Fibroblast of skin of left biceps (primary cell): ENCODE data around the gene TRABD2B.

Experiments used
- DNase-seq, 2 experiments: peaks; one replicate each; pipeline ENCODE4 v3.0.0-alpha.2; 2013; ENCODE audit warnings: low read depth in 2 of 2

The TRABD2B gene

DNA sequence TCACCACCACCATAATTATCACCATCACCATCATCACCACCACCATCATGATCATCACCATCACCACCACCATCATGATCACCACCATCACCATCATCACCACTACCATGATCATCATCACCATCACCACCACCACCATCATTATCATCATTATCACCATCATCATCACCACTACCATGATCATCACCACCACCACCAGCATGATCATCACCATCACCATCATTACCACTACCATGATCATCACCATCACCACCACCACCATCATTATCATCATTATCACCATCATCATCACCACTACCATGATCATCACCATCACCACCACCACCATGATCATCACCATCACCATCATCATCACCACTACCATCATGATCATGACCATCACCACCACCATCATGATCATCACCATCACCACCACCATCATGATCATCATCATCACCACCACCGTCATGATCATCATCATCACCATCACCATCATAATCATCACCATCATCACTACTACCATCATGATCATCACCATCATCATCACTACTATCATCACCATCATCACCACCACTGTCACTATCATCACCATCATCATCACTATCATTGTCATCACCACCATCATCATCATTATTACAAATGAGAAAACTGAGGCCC lies 60.2 kb downstream of the TRABD2B start:
- no peak for DNase-seq

DNA sequence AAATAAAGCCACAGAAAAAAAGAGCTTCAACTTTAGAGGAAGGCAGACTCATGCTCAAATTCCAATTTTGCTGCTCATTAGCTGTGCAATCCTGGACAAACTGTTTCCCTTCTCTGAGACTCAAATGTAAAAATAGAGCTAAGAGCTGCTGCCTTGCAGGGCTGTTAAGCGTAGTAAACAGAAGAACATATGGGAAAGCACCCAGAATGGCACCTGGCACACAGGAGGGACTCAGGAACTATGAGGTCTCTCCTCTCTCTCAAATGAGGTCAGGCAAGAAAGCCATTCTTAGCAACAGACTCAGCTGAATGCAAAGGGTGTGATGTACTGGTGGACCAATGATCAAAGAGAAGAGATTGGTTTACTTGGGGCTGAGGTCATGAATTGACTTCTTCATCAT lies 61.3 kb downstream of the TRABD2B start:
- no peak for DNase-seq

DNA sequence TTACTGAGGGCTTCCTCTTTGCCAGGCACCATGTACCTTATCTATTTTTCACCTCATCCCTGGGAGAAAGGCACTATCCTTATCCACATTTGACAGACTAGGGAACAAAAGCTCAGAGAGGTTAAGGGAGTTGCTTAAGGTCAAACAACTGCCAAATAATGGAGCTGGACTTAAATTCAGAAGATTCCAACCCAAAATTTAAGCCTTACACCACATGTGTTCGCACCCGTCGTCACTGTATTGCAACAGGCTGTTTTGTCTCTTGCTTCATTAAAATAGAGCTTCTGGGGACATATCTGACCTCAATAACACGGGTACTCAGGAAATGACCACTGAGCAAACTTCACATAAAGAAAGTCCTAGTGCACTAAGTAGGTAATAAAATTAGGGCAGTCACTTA lies 62.0 kb downstream of the TRABD2B start:
- DNase-seq, result no peak

DNA sequence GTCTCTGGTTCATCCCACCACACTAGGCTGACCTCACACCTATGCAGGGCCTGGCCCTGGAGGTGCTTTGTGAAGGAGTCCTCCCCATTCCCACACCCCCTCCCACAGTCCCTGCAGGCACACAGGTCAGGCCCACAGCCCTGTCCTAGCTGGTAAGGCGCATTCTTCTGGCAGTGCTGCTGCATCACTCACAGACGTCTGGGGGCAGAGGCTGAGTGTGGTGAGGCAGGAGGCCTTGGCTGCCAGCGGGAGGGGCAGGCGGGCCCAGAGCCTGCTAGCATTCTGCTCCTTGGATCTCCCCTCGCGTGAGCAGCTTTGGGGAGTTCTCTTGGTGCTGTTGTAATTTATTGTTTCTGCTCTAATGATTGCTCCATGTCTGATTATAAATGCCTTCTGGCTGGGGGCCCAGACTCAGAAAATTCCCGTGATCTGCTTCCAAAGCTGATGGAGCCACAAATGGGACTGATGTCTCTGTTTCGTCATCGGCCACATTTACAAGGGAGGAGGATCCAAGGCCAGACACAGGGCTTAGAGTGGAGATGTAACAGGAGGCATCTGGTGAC lies 62.9 kb downstream of the TRABD2B start:
- DNase-seq, result peak; percentile 85 to 87

DNA sequence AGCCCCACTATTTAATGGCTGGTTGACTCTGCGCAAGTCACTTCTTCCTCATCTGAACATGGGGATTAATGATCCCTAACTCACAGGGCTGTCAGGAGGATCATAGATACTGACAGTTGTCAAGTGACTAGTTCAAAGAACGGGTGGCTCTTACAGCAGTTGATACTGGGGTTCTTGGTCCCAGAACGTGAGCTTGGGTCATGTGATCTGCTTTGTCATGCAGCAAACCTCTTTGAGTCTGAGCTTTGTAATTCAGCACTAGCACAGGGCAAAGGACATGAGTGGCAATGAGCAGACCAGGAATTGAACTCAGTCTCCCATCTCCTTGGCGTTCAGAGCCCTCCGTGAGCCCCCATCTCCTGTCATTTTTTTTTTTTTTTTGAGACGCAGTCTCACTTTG lies 64.4 kb downstream of the TRABD2B start:
- DNase-seq, result no peak

DNA sequence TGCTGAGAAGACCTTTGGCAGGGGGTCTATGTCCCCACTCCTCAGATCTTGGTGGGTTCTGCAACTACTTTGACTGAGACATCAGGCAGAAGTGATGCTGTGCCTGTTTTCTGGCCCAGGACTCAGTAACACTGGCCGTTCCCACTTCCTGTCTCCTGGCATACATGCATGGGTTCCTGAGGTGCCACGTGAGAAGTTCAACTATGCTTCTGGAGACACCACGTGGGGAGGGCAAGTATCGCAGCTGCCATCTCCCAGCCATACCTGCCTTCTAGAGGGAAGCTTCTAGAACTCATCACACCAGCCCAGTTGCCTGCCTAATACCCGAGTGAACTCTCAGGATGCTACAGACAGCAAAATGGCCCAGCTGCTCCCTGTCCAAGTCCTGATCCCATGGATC lies 65.8 kb downstream of the TRABD2B start:
- no peak for DNase-seq

DNA sequence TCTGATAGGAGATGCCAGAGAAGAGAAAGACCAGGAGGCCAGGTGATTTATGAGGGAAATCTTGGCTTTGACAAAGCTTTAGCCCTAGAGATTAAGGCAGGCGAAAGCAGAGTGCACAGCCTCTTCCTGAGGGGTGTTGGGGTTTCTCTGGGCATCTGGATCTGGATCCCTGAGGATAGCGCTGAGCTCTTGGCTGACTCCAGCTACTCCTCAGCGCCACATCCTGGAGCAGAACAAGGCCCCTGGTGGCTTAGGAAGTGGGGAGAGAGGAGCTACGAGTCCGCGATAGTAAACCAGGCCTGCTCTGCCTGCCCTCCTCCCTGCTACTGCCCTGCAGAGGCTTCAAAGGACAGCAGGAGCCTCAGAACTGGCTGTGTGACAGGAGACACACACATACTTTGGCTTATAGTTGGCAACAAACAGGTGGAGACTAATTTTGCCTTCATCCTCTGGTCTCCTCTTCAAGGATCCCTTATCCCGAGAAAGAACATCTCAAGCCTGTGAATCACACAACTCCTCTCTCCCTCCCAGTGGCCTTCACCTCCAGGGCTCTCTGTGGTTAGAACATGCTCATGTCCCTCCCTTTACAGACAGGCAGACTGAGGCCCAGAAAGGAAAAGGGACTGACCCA lies 66.9 kb downstream of the TRABD2B start:
- no peak for DNase-seq

DNA sequence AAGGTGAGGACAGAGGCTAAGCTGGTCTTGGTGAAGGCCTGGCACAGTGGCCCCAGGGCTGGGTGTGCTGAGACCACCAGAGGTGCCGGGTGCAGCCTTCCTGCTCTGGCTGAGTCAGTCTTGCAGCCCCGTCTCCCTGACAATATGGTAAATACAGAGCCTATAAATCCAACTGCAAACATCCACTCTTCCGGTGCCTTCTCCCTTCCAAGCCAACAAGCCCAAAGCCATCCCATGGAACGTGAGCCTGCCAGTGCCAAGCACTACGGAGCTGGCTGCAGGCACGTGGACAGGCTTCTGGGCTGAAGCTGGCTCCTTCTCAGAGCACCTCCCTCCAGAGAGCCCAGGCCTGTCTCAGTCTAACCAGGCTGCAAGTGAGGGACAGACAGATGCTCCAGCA lies 70.0 kb downstream of the TRABD2B start:
- no peak for DNase-seq

DNA sequence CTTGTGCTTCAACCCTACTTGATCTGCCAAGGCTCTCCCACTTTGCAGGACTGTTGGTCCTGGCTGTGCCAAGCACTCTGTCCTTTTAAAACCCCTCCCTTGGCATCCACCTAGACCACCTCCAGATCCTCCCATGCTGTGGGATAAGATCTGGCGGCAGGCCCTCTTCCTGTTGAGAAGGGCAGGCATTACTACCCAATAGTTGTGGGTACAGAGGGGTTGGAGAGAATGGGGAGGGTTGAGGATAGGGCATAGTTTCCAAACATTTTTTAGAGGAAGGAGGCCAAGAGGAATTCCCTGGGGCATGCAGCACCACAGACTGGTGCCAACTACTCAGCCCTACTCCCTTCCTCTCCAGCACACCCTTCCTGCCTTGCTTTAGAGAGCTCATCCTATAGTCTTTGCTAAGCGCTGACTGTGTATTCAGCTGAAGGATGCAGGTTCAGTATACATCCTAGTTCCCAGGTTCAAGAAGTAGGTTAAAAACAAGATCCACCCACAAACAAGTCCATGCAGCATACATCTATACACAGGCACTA lies 70.7 kb downstream of the TRABD2B start:
- no peak for DNase-seq

DNA sequence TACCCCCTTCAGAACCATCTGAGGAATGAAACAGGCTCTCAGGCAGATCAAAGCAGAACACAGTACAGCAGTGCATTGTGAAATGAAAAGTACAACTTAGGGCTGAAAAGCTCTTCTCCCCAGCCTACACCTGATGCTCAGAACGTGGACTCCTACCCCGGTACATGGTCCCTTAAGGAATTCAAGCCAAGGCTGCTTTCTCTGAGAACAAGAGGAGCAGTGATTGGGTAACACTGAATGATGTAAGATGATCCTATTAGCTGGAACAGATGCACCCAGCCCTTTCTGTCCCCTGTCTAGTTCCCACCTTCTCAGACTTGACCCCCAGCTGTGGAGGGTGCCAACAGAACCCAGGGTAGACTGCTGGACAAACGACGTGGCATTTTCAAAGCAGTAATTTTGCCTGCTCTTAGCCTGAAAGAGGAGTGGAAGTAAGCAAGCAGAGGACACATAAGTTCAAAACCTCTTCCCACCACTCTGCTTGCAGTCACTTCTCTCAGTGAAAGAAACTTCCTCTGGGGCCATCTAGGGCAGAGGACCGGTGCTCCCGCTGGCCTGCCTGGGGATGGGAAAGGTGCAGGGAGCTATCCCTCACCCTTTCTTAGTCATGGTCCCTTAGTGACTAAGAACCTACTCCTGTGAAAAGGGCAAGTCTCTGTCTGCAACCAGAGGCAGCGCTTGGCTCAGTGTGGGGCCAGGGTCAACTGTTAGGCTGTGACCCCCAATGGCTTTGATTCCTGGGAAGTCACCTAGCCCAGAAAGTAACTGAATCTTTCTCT lies 72.7 kb downstream of the TRABD2B start:
- DNase-seq, result no peak

DNA sequence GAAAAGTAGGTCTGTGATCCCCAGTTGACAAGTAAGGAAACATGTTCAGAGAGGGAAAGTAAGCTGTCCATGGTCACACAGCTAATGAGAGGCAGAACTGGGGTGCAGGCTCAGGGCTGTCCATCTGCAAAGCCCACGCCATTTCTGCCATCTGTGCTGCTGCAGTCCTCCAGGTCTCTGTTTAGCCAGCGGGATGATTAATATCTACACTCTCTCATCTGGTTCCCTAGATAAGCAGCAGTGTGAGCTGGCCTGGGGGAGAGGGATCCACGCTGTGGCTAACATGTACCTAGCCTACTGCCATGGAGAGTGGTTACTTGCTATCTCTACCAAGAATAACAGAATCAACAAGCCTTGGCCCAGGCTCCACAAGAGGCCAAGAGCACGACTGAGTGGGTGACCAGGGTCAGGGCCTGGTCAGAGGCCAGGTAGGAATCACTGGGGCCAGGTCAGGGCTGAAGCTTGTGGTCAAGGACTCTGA lies 75.2 kb downstream of the TRABD2B start:
- DNase-seq, result no peak

DNA sequence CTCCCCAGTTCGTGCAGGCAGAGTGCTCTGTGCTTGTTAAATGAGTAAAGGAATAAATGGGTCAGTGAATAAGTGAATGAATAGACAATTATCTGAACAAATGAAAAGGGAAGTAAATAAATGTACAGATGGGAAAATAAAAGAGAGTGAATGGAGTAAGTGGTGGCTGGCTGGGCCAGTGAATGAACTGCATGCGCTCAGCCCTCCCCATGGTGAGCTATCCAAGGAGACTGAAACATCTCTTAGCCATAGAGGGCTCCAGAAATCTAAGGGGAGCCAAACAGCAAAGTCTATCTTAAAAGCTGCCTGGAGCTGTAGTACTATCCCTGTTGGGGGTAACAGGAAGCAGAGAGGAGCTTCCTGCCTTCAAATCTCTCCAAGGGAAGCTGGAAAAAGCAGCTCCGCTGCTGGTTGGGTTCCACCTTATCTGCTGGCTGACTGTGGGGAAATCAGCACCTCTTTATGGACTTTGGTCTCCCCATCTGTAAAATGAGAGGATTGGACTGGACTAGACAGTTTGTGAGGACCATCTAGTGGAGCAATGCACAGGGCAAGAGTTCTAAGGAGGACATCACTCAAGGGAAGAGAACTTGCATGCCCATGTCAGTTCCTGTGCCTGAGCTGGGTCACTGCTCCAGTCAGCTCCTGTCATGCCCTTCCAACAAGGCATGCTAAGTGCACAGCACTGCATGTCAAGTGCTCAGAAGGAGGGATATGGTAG lies 77.9 kb downstream of the TRABD2B start:
- no peak for DNase-seq

DNA sequence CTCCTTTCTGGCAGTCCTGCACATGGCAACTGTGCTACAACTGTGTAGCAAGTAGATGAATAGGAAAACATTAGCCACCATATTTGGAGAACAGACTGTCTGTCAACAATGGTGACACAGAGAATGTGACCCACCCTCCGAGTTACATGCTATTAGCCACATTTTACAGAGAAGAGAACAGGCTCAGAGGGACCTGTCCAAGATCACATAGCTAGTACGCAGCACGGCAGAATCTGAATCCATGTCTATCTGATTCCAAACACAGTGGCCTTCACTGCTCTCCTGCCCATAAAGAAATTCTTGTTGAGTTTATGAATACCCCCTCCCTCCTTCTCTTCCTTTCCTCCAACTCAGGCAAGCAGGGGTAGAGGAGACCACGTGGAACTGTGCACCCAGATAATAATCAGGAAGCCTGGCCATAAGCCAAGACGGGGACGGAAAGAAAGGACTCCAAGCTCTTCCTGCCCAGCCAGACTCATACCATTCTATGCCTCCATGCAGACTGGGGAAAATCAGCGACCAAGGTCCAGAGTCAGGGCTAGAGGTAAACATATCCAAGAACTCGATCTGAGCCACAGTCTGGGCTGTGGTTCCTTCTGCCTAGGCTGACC lies 78.8 kb downstream of the TRABD2B start:
- no peak for DNase-seq

DNA sequence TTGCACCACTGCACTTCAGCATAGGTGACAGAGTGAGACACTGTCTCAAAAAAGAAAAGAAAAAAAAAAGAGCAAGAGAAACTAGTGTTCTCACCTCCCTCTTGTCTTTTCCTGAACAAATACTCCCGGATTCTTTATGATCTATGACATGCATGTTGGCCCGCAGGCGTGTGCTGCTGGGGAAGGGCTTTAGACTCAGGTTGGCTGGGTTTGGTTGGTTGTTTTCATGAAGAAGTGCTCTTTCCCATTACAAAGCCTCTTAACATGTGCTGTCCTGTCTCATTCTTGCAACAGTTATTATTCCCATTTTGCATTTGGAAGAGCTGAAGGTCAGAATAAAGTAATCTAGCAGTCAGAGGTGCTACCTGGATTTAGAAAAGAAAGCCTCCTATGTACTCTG lies 79.5 kb downstream of the TRABD2B start:
- no peak for DNase-seq

DNA sequence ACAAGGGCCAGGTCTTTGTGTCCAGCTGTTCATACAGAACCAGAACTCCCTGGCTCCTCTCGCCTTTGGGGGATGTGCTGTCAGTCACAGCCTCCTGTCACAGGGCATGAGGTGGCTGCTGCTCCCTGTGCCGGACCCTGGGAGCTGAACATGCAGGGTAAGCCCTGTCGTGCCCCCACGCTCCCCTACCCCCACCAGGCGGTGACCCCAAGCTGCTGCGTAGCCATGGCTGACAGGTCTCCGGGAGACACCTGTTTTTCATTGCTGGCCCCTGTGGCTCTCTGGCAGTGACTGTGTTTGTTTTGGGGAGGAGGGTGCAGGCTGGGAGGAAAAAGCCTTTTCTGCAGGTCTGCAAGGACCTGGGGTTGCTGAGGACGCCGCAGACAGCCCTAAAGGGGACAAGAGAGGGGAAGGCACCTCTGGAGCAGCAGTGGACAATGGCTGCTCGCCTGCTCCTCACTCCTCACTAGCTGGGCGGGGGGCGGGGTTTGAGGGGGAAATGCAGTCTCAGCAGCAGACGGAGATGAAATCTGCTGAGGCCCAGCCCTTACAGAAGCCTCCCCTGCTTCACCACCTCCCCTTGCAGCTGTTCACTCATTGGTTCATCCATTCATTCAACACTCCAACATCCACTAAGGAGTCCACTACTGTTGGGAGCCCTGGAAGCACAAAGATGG lies 81.4 kb downstream of the TRABD2B start:
- no peak for DNase-seq

DNA sequence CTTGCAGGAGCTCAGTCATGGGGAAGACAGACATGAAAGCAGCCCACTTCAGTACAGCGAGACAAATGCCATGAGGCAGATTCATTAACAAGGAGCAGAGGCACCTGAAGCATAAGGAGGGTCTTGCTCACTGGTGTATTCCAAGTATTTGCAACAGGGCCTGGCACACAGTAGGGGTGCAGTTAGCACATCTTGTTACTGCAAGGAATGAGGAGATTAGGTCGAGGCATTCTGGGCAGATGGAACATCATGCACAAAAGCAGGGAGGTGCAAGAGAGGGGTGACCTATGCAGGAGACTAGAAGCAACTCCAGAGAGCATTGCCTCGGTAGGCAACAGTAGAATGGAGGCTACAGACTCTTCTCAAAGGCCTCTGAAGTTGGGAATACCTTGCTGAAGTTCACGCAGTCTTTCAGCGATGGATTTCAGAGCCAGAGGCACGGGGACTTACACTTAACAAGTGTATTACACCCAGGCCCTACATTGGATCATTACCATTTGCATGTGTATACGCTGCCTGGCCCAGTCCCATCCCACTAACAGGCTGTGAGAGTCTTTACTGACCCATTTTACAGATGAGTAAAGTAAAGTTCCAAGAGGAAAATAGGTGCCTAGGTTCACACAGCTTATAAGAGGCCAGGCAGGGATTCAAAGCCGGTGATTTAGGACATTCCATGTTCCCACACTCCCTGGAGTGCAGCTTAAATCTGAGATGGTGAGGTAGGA lies 82.1 kb downstream of the TRABD2B start:
- no peak for DNase-seq

DNA sequence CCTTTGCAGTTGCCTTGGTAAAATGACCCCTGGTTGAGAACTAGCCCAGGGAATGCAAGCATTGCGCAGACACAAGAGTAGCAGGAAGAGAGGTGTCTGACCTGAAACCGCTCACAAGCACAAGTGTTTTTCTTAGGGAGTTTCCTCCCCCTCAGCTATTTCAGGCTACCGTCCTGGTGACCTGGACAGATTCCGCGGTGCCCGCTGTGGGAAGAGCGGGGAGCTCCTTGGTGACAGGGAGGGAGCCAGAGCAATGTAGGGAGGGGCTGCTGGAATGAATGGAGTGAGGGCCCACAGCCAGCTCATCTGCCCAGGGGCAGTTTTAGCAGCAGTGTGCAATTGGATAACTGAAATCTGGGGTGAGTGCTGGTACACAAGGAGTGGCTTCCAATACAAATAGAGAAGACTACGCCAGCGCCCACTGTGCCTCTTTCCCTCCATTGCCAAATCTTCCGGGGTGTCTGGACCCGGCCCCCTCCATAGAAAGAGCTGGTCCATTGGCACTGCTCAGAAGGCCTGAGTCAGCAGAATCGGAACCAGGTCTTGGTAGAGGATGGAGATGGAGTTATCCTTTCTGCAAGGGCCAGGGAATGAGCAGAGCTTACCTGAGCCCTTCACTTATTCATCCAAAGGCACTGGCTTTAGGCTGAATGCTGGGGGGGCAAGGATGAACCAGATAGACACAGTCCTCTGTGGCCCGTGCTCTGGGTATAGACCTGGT lies 82.8 kb downstream of the TRABD2B start:
- DNase-seq, result no peak

DNA sequence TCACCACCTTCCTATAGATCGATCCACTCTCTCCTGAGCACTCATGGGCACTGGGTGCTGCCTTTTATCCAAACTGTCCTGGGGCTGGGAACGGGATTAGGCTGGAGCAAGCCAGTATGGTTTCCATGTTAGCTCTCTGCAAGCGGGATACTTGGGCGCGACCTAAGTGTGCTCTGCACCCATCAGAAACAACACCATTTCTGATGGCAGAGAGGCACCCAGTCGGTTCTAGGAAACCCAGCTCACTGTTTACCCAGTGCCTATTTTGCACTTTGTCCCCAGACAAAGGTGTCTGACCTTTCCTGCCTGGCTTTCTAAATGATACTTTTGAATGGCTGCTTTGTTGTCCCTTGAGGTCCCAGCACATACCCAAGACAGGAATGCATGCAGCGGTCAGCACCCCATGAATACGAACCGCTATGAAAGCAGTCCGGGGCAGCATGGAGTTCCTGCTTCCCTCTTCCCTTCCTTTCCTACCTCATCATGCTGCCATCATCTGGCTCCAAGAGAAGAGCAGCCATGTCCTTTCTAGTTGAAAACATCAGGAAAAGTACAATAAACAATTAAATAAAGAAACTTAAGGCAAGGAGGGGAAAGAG lies 83.9 kb downstream of the TRABD2B start:
- no peak for DNase-seq

DNA sequence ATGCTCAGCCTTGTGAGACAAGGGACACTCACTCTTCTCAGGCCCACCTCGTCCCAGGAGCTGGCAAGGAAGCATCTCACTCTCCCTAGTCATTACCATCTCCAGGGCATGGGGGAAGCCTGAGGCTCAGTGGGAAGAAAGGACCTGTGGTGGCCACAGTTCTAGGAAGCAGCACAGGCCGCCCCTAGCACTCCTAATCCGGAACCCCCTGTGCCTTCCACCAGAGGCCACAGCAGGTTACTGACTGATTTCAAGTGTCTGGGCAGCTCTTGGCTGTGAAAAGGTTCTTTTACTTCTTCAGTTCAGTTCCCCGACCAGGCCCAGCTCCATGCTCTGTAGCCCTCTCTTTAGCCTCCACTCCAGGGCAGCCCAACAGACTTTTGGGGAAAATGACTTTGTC lies 84.4 kb downstream of the TRABD2B start:
- no peak for DNase-seq
